ENCODE data around the gene TMEM184A. TPM values are rescaled to one million over a fixed set of nuclear protein-coding genes. Genes with fewer than 3 reads are reported as not detected.

TMEM184A gene
- total RNA-seq, 1 donor from 2014 or later, result 0.36 TPM

DNA sequence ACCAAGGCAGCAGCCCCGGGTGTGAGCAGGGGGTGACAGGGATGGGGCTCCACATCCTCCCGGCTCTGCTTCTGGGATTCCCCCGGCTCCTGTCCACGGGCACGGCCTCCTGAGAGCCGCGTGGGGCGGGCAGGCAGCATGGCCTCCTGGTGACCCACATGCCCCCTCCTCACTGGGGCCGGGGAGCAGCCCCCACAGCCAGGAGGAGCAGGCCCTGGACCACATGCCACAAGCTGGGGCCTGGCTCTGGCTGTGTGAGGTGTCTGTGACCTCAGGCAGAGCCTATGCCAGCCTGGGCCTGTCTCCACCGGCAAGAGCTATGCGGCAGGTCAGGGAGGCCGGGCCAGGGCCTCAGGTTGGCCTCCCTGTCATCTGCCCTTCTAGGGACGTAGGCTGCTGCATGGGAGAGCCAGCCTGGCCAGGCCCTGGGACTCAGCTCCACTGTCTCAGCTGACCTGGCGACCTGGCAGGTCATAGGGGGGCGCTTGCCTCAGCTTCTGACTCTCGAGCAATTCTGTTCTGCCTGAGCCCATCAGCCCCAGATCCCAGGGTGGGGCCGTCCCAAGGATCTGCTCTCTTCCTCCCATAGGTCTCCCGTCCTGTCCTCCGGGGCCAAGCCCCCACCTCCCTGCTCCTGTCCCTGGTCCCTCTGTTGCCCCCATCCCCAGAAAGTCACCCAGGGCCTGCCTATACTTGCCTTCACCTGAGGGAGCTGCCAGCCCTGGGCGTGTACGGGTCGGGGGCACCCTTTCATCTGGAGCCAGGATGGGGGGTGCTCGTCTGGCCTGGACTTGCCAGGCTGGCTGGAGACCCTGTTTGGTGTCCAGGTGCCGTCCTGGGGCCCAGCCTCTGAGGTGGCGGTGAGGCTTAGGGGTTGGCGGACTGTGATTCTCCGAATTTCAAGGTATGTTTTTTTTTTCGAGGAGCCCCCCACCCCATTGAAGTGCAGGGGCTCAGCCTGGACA, 3.9 kb upstream of the TMEM184A start:
- H3K27me3 ChIP-seq (ENCODE audit: low read depth), result peaks cover 11% of the 10 kb centered on the region
- no peak overlapping the region for H3K27ac ChIP-seq (replicated peaks)
- intact Hi-C loops (cut with micrococcal nuclease), result no loop called here
- no peak for TF ChIP-seq CTCF (IDR thresholded peaks at IDR 0.05; ENCODE audit: borderline replicate concordance)
- DNase-seq, result no peak
- H3K4me1 ChIP-seq, result peaks cover 28% of the 10 kb centered on the region
- no peaks in the 10 kb centered on the region for H3K36me3 ChIP-seq
- H3K9me3 ChIP-seq (replicated peaks), result no peaks in the 10 kb centered on the region
- H3K4me3 ChIP-seq, result no peak overlapping the region

DNA sequence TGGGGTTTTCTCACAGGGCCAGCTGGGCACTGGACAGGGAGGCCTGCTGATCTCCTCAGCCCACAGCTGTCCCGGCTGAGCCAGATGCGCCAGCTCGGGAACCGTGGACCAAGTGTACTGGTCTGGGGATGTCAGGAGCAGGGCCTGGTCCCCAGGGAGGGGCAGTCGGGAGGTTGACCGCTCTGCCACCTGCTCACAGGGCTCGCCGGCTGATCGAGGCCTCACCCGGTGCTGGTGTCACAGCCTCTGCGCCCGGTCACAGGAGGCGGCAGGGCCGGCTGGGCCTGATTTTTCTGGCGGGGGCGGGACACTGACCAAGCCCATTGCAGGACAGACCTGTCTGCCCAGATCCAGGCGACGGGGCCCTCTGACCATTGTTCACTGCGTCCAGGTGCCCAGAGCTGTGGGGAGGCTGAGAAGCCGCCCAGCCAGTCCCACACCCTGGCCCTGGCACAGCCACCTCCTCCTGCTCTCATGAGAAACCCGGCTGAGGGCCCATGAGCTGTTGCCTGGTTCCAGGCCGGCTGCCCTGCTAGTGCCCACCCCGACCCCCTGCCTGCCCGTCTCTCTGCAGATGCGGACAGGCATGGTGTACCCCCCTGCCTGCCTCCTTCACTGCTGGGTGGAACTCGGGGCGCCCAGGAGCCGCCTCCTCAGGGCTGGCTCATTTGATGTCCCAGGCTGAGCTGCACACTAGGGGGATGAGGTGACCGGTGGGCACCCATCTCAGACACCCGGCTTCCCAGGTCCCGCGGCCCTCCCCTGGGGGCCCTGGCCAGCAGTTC, 3.0 kb upstream of the TMEM184A start:
- H3K27ac ChIP-seq (replicated peaks), result no peak overlapping the region
- no peaks in the 10 kb centered on the region for H3K36me3 ChIP-seq
- H3K4me3 ChIP-seq, result no peak overlapping the region
- intact Hi-C loops (cut with micrococcal nuclease), result no loop called here
- H3K4me1 ChIP-seq, result peaks cover 28% of the 10 kb centered on the region
- no peak for TF ChIP-seq CTCF (IDR thresholded peaks at IDR 0.05; ENCODE audit: borderline replicate concordance)
- DNase-seq, result no peak
- peaks cover 11% of the 10 kb centered on the region for H3K27me3 ChIP-seq (ENCODE audit: low read depth)
- no peaks in the 10 kb centered on the region for H3K9me3 ChIP-seq (replicated peaks)

GRCh38 chr7:1558181-1558811, 2.3 kb upstream of the TMEM184A start:
- Histone ChIP-seq H3K4me3 (no peak overlapping the region), H3K4me1 (peaks cover 28% of the 10 kb centered on the region), H3K27me3 (ENCODE audit: low read depth) (peaks cover 11% of the 10 kb centered on the region), H3K27ac (replicated peaks) (peak overlapping the region; percentile 34), H3K36me3 (no peaks in the 10 kb centered on the region), H3K9me3 (replicated peaks) (no peaks in the 10 kb centered on the region)
- TF ChIP-seq CTCF (IDR thresholded peaks at IDR 0.05; ENCODE audit: borderline replicate concordance), result peak; percentile 68
- peak; percentile 65 for DNase-seq
- intact Hi-C loops (cut with micrococcal nuclease), result no loop called here

DNA sequence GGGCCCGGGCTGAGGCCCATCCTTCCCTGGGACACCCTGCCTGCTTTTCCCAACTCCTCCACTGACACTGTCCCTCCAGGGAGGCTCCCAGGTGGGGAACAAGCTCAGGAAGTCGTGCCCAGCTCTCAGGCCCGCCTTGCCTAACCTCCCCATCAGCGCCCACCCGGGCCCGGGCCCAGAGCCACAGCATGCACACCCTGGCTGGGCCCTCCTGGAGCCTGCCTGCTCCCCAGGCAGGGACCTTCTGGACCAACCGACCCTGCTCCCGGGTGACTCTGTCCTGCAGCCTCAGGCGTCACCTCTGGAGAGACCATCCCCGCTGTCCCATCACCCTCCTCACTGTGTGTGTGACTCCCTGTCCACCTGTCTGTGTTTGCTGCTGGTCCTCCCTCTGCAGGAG, 1.8 kb upstream of the TMEM184A start:
- intact Hi-C loops (cut with micrococcal nuclease), result no loop called here
- Histone ChIP-seq H3K4me1 (peaks cover 28% of the 10 kb centered on the region), H3K36me3 (no peaks in the 10 kb centered on the region), H3K27me3 (ENCODE audit: low read depth) (peaks cover 11% of the 10 kb centered on the region), H3K9me3 (replicated peaks) (no peaks in the 10 kb centered on the region), H3K4me3 (no peak overlapping the region), H3K27ac (replicated peaks) (no peak overlapping the region)
- no peak for DNase-seq
- TF ChIP-seq CTCF (IDR thresholded peaks at IDR 0.05; ENCODE audit: borderline replicate concordance), result no peak

GRCh38 chr7:1557006-1557405, 1.0 kb upstream of the TMEM184A start:
- Histone ChIP-seq H3K4me1 (peaks cover 28% of the 10 kb centered on the region), H3K27me3 (ENCODE audit: low read depth) (peaks cover 11% of the 10 kb centered on the region), H3K9me3 (replicated peaks) (no peaks in the 10 kb centered on the region), H3K27ac (replicated peaks) (no peak overlapping the region), H3K4me3 (no peak overlapping the region), H3K36me3 (no peaks in the 10 kb centered on the region)
- DNase-seq, result no peak
- intact Hi-C loops (cut with micrococcal nuclease), result no loop called here
- no peak for TF ChIP-seq CTCF (IDR thresholded peaks at IDR 0.05; ENCODE audit: borderline replicate concordance)
